GM20000 (cell line): Measurements from ENCODE around the gene MAGOH.

Source experiments
- DNase-seq: peaks from one replicate; pipeline ENCODE4 v3.0.0; 2012; ENCODE audit warnings: low spot score
- CTCF ChIP-seq: IDR thresholded peaks from 2 replicates; pipeline ENCODE4 v1.5.1; 2012; ENCODE audit warnings: mild to moderate bottlenecking, control low read depth; ENCODE audit errors: extremely low read depth, missing control alignments

Gene MAGOH

DNA sequence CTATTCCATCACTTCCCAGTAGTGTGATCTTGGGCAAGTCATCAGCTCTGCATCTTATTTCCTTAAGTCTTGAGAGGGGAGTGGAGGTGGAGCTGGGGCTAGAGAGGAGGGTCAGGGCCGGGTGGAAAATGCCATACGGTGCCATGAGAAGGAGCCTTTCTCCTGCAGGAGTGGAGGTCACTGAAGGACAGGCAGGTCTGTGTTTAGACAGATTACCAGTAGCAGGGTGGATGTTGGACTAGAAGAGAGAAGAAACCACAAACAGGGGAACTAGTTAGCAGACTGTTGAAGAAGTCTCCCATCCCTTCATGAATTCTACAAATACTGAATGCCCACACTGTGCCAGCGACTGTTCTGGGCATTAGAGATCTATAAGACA, 55.6 kb downstream of the MAGOH start:
- no peak for TF ChIP-seq CTCF

DNA sequence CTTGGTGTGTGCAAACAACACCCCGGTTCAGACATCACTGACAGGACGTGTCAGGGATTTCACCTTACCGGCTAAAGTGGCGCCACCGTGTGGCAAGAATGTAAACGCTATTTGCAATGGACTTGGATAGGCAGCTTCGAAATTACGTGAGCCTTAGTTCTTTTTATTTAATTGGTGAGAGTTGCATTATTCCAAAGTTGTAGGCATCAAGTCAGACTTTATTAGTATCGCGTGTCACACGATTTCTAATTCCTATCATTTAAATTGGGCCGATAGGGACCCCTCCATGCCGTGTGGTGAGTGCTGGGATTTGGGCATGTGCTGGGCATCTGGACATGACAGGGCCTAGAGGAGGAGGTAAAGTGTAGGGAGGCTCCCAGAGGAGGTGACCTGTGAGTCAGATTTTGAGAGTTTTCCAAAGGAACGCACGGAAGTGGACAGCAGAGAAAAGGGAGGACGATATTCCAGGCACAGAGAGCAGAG, 56.2 kb downstream of the MAGOH start:
- TF ChIP-seq CTCF, result peak; percentile 77
- peak; percentile 82 for DNase-seq

More for the DNA sequence above, 55.6 kb downstream of the MAGOH start:
- no peak for DNase-seq

DNA sequence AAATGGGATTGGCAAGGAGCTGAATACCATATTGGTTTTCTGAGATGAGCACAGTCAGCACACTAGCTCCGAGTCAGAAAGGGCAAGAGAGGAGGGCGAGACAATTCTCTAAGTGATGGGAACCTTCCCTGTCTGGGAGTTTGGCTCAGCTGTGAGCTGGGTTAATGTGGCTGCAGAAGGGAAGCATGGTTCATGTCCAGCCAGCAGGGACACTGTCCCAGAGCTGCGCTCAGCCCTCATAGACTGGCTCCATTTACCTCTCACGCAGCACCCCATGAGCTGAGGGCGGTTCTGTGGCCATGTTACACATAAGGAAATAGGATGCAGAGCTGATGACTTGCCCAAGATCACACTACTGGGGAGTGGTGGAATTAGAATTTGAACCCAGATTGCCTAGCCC, 57.4 kb downstream of the MAGOH start:
- TF ChIP-seq CTCF, result no peak
- DNase-seq, result no peak

- TF ChIP-seq CTCF, result no peak
- DNase-seq, result no peak
These were observed 58.1 kb downstream of the MAGOH start for GRCh38 chr1:53180226-53180625.
